Measurements from ENCODE around the gene PRKCSH. TPM values are rescaled to one million over a fixed set of nuclear protein-coding genes. Genes with fewer than 3 reads are reported as not detected.

Gene PRKCSH
- total and polyA plus RNA-seq, 10 of the 15 experiments (the other 5 are each of a cell fraction or from before 2014, with no cell fraction given): 1.1 to 280 (median 44.1) TPM

DNA sequence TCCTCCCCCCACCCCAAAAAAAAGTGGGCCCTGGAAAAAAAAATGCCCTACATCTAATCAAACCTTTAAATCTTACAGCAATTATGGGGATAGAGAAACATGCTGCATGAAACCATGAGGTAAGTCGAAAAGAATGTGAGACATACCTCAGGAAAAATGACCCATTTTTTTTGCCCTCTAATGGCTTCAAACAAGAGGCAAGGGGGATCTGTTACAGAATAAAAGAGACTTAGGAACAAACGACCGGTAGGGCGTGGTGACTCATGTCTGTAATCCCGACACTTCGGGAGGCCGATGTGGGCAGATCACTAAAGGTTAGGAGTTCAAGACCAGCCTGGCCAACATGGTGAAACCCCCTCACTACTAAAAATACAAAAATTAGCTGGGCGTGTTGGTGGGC lies 24.8 kb upstream of the PRKCSH start:
- Histone ChIP-seq H3K4me3 (no peak overlapping the region), H3K9ac (ENCODE audit: control insufficient read depth, insufficient read depth, low read length) (no peak overlapping the region), H3K27me3 (replicated peaks in 1 of 2; ENCODE audit: control insufficient read depth in 2 of 2, insufficient read depth in 2 of 2, low read length in 1 of 2) (no peaks in the 10 kb centered on the region; a peak in 1 of 4 replicates), H3K9me3 (replicated peaks; ENCODE audit: control insufficient read depth, insufficient read depth, low read length) (no peaks in the 10 kb centered on the region), H3K4me1 (ENCODE audit: control insufficient read depth, insufficient read depth, low read length) (no peaks in the 10 kb centered on the region), H3K36me3 (ENCODE audit: control insufficient read depth in 2 of 2, insufficient read depth in 2 of 2, low read length in 1 of 2) (no peaks in the 10 kb centered on the region), H3K79me2 (ENCODE audit: control insufficient read depth, insufficient read depth, low read length) (no peaks in the 10 kb centered on the region), H2AFZ (ENCODE audit: control insufficient read depth, low read depth, low read length) (no peak overlapping the region), H4K20me1 (ENCODE audit: control insufficient read depth, insufficient read depth) (no peaks in the 10 kb centered on the region), H3K4me2 (ENCODE audit: control insufficient read depth, insufficient read depth) (no peak overlapping the region), H3K27ac (ENCODE audit: control insufficient read depth, insufficient read depth) (no peak overlapping the region)
- FAIRE-seq: no peak
- intact Hi-C loops (cut with micrococcal nuclease; ENCODE audit: unreplicated experiment): no loop called here
- BruUV-seq (replicated peaks): no TSS peak
- TF ChIP-seq TAF1 (IDR thresholded peaks at IDR 0.05; ENCODE audit: borderline replicate concordance, low read depth, low read length) (no peak), NR2C1 (IDR thresholded peaks at IDR 0.05) (no peak), MXI1 (IDR thresholded peaks at IDR 0.05; ENCODE audit: low read depth, low read length) (no peak), BHLHE40 (IDR thresholded peaks at IDR 0.05; ENCODE audit: borderline replicate concordance in 1 of 2, low read depth in 2 of 2, low read length in 1 of 2) (no peak), SP1 (IDR thresholded peaks at IDR 0.05; ENCODE audit: low read depth, low read length) (no peak), STAT3 (IDR thresholded peaks at IDR 0.05; ENCODE audit: low read depth, low read length) (no peak)
- TF ChIP-seq, protein P1, sequence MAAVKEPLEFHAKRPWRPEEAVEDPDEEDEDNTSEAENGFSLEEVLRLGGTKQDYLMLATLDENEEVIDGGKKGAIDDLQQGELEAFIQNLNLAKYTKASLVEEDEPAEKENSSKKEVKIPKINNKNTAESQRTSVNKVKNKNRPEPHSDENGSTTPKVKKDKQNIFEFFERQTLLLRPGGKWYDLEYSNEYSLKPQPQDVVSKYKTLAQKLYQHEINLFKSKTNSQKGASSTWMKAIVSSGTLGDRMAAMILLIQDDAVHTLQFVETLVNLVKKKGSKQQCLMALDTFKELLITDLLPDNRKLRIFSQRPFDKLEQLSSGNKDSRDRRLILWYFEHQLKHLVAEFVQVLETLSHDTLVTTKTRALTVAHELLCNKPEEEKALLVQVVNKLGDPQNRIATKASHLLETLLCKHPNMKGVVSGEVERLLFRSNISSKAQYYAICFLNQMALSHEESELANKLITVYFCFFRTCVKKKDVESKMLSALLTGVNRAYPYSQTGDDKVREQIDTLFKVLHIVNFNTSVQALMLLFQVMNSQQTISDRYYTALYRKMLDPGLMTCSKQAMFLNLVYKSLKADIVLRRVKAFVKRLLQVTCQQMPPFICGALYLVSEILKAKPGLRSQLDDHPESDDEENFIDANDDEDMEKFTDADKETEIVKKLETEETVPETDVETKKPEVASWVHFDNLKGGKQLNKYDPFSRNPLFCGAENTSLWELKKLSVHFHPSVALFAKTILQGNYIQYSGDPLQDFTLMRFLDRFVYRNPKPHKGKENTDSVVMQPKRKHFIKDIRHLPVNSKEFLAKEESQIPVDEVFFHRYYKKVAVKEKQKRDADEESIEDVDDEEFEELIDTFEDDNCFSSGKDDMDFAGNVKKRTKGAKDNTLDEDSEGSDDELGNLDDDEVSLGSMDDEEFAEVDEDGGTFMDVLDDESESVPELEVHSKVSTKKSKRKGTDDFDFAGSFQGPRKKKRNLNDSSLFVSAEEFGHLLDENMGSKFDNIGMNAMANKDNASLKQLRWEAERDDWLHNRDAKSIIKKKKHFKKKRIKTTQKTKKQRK (IDR thresholded peaks at IDR 0.05; ENCODE audit: low read depth, low read length): no peak
- TF ChIP-seq, protein P2, sequence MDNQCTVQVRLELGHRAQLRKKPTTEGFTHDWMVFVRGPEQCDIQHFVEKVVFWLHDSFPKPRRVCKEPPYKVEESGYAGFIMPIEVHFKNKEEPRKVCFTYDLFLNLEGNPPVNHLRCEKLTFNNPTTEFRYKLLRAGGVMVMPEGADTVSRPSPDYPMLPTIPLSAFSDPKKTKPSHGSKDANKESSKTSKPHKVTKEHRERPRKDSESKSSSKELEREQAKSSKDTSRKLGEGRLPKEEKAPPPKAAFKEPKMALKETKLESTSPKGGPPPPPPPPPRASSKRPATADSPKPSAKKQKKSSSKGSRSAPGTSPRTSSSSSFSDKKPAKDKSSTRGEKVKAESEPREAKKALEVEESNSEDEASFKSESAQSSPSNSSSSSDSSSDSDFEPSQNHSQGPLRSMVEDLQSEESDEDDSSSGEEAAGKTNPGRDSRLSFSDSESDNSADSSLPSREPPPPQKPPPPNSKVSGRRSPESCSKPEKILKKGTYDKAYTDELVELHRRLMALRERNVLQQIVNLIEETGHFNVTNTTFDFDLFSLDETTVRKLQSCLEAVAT (IDR thresholded peaks at IDR 0.05): no peak
- 24% methylated on average over 8 of the region's 8 CpGs for WGBS (ENCODE audit: insufficient coverage, insufficient replicate concordance, low lambda C conversion rate, missing lambda C conversion rate)
- no peak for ATAC-seq
- DNase-seq (ENCODE audit: low read depth, low spot score): no peak
- ChIA-PET RAD21 (ENCODE audit: unreplicated experiment) (no interaction called here), SMC1A (ENCODE audit: uncharacterized antibody, unreplicated experiment) (no interaction called here), CTCF (interaction anchor here (0.6 kb wide), 1 partner anchor 326 kb away, joined by 3 read pairs; no protein-coding TSS in a partner anchor), POLR2A (no interaction called here)
- in situ Hi-C loops (cut with MboI): no loop called here

Measured in GM12878 (cell line).